ENCODE results near the gene SELENOK. TPM values are rescaled to one million over a fixed set of nuclear protein-coding genes. Genes with fewer than 3 reads are reported as not detected.

Gene SELENOK
- total and polyA plus RNA-seq, 2 donors: 31.1 to 86.7 TPM

- Histone ChIP-seq H3K36me3 (ENCODE audit: control insufficient read depth in 2 of 2, insufficient read depth in 2 of 2, low read length in 1 of 2) (no peaks in the 10 kb centered on the region), H3K4me1 (ENCODE audit: control insufficient read depth in 2 of 2, insufficient read depth in 2 of 2, low read length in 2 of 2) (peaks cover 2 to 4% of the 10 kb centered on the region in 2 donors), H3K9me3 (ENCODE audit: control insufficient read depth in 2 of 2, insufficient read depth in 1 of 2, low read length in 1 of 2) (peaks cover 0 to 2% of the 10 kb centered on the region in 2 donors), H3K27me3 (ENCODE audit: control insufficient read depth in 2 of 2, insufficient read depth in 1 of 2, low read length in 1 of 2) (peaks cover 29 to 56% of the 10 kb centered on the region in 2 donors), H3K4me3 (ENCODE audit: low read length in 2 of 2) (no peak overlapping the region), H3K27ac (ENCODE audit: low read depth in 1 of 2, low read length in 1 of 2) (no peak overlapping the region)
- DNase-seq (ENCODE audit: low read depth in 6 of 9, low spot score in 9 of 9): no peak
- WGBS: 81% methylated on average over 12 of the region's 12 CpGs
Observed at GRCh38 chr3:53842436-53843194, 49.0 kb downstream of the SELENOK start.

- Histone ChIP-seq H3K27me3 (ENCODE audit: control insufficient read depth in 2 of 2, insufficient read depth in 1 of 2, low read length in 1 of 2) (peaks cover 22 to 42% of the 10 kb centered on the region in 2 donors), H3K4me3 (ENCODE audit: low read length in 2 of 2) (no peak overlapping the region), H3K27ac (ENCODE audit: low read depth in 1 of 2, low read length in 1 of 2) (no peak overlapping the region), H3K9me3 (ENCODE audit: control insufficient read depth in 2 of 2, insufficient read depth in 1 of 2, low read length in 1 of 2) (peaks cover 0 to 2% of the 10 kb centered on the region in 2 donors), H3K36me3 (ENCODE audit: control insufficient read depth in 2 of 2, insufficient read depth in 2 of 2, low read length in 1 of 2) (no peaks in the 10 kb centered on the region), H3K4me1 (ENCODE audit: control insufficient read depth in 2 of 2, insufficient read depth in 2 of 2, low read length in 2 of 2) (peaks cover 2 to 4% of the 10 kb centered on the region in 2 donors)
- 94% methylated on average over 5 of the region's 5 CpGs for WGBS
- DNase-seq (ENCODE audit: low read depth in 6 of 9, low spot score in 9 of 9): no peak
Observed at GRCh38 chr3:53841296-53841695, 50.4 kb downstream of the SELENOK start.

- DNase-seq (ENCODE audit: low read depth in 6 of 9, low spot score in 9 of 9): no peak
- Histone ChIP-seq H3K4me1 (ENCODE audit: control insufficient read depth in 2 of 2, insufficient read depth in 2 of 2, low read length in 2 of 2) (no peaks in the 10 kb centered on the region), H3K27ac (ENCODE audit: low read depth in 1 of 2, low read length in 1 of 2) (no peak overlapping the region), H3K4me3 (ENCODE audit: low read length in 2 of 2) (no peak overlapping the region), H3K27me3 (ENCODE audit: control insufficient read depth in 2 of 2, insufficient read depth in 1 of 2, low read length in 1 of 2) (peaks cover 0 to 6% of the 10 kb centered on the region in 2 donors), H3K9me3 (ENCODE audit: control insufficient read depth in 2 of 2, insufficient read depth in 1 of 2, low read length in 1 of 2) (peaks cover 0 to 2% of the 10 kb centered on the region in 2 donors), H3K36me3 (ENCODE audit: control insufficient read depth in 2 of 2, insufficient read depth in 2 of 2, low read length in 1 of 2) (no peaks in the 10 kb centered on the region)
- 94% methylated on average over 10 of the region's 10 CpGs for WGBS
Observed at GRCh38 chr3:53837331-53837730, 54.3 kb downstream of the SELENOK start.

GRCh38 chr3:53836084-53836872 lies 55.4 kb downstream of the SELENOK start:
- Histone ChIP-seq H3K9me3 (ENCODE audit: control insufficient read depth in 2 of 2, insufficient read depth in 1 of 2, low read length in 1 of 2) (peaks cover 0 to 2% of the 10 kb centered on the region in 2 donors), H3K4me1 (ENCODE audit: control insufficient read depth in 2 of 2, insufficient read depth in 2 of 2, low read length in 2 of 2) (no peaks in the 10 kb centered on the region), H3K27me3 (ENCODE audit: control insufficient read depth in 2 of 2, insufficient read depth in 1 of 2, low read length in 1 of 2) (peaks cover 0 to 4% of the 10 kb centered on the region in 2 donors), H3K4me3 (ENCODE audit: low read length in 2 of 2) (no peak overlapping the region), H3K36me3 (ENCODE audit: control insufficient read depth in 2 of 2, insufficient read depth in 2 of 2, low read length in 1 of 2) (no peaks in the 10 kb centered on the region), H3K27ac (ENCODE audit: low read depth in 1 of 2, low read length in 1 of 2) (no peak overlapping the region)
- WGBS: 95% methylated on average over 9 of the region's 9 CpGs
- no peak for DNase-seq (ENCODE audit: low read depth in 6 of 9, low spot score in 9 of 9)

GRCh38 chr3:53835257-53835656 lies 56.4 kb downstream of the SELENOK start:
- H3K4me3 ChIP-seq (ENCODE audit: low read length in 2 of 2): no peak overlapping the region
- WGBS: 95% methylated on average over 1 of the region's 1 CpG

GRCh38 chr3:53834429-53835095 lies 57.1 kb downstream of the SELENOK start:
- peaks cover 0 to 2% of the 10 kb centered on the region in 2 donors for H3K9me3 ChIP-seq (ENCODE audit: control insufficient read depth in 2 of 2, insufficient read depth in 1 of 2, low read length in 1 of 2)
- H3K4me1 ChIP-seq (ENCODE audit: control insufficient read depth in 2 of 2, insufficient read depth in 2 of 2, low read length in 2 of 2): no peaks in the 10 kb centered on the region
- H3K36me3 ChIP-seq (ENCODE audit: control insufficient read depth in 2 of 2, insufficient read depth in 2 of 2, low read length in 1 of 2): no peaks in the 10 kb centered on the region
- H3K27ac ChIP-seq (ENCODE audit: low read depth in 1 of 2, low read length in 1 of 2): no peak overlapping the region
- DNase-seq (ENCODE audit: low read depth in 6 of 9, low spot score in 9 of 9): no peak
- no peak overlapping the region for H3K4me3 ChIP-seq (ENCODE audit: low read length in 2 of 2)
- peaks cover 0 to 2% of the 10 kb centered on the region in 2 donors for H3K27me3 ChIP-seq (ENCODE audit: control insufficient read depth in 2 of 2, insufficient read depth in 1 of 2, low read length in 1 of 2)
- 88% methylated on average over 6 of the region's 6 CpGs for WGBS

More at GRCh38 chr3:53835257-53835656, 56.4 kb downstream of the SELENOK start:
- Histone ChIP-seq H3K27me3 (ENCODE audit: control insufficient read depth in 2 of 2, insufficient read depth in 1 of 2, low read length in 1 of 2) (peaks cover 0 to 2% of the 10 kb centered on the region in 2 donors), H3K4me1 (ENCODE audit: control insufficient read depth in 2 of 2, insufficient read depth in 2 of 2, low read length in 2 of 2) (no peaks in the 10 kb centered on the region), H3K36me3 (ENCODE audit: control insufficient read depth in 2 of 2, insufficient read depth in 2 of 2, low read length in 1 of 2) (no peaks in the 10 kb centered on the region), H3K27ac (ENCODE audit: low read depth in 1 of 2, low read length in 1 of 2) (no peak overlapping the region), H3K9me3 (ENCODE audit: control insufficient read depth in 2 of 2, insufficient read depth in 1 of 2, low read length in 1 of 2) (peaks cover 0 to 2% of the 10 kb centered on the region in 2 donors)
- no peak for DNase-seq (ENCODE audit: low read depth in 6 of 9, low spot score in 9 of 9)

Other genes with a start within 250 kb of the SELENOK start
- 0.38 TPM for gene CHDH, start 45.4 kb downstream of the SELENOK start, total RNA-seq
- gene CHDH, start 45.4 kb downstream of the SELENOK start, polyA plus RNA-seq: 0.57 TPM
- gene IL17RB, start 45.3 kb downstream of the SELENOK start, total RNA-seq: 0.80 TPM
- 2.7 TPM for gene IL17RB, start 45.3 kb downstream of the SELENOK start, polyA plus RNA-seq
- gene ACTR8, start 9.7 kb downstream of the SELENOK start, total RNA-seq: 24.1 TPM
- gene ACTR8, start 9.7 kb downstream of the SELENOK start, polyA plus RNA-seq: 13.8 TPM
- 1.8 TPM for gene CACNA2D3, start 230.7 kb upstream of the SELENOK start, total RNA-seq
- 2.1 TPM for gene CACNA2D3, start 230.7 kb upstream of the SELENOK start, polyA plus RNA-seq

Data from thymus (tissue), 11 donors.